ENCODE measurements around the gene RTL1.

RTL1 gene

GRCh38 chr14:100845341-100845740 is 58.2 kb downstream of the RTL1 start:
- no peaks in the 10 kb centered on the region; the same call in 1 of the 2 replicates for H3K27me3 ChIP-seq (ENCODE audit: low read depth, low read length)
- TF ChIP-seq CTCF (IDR thresholded peaks at IDR 0.05; ENCODE audit: low read depth, low read length) = no peak
- TF ChIP-seq EZH2phosphoT487 (IDR thresholded peaks at IDR 0.05; ENCODE audit: low read depth) = no peak
- H3K9ac ChIP-seq (ENCODE audit: low read length) = no peak overlapping the region
- no peaks in the 10 kb centered on the region for H3K9me3 ChIP-seq (ENCODE audit: insufficient read depth, low read length)
- no peaks in the 10 kb centered on the region for H3K79me2 ChIP-seq (ENCODE audit: low read length)
- no peak overlapping the region for H2AFZ ChIP-seq (ENCODE audit: low read depth, low read length)
- 0 out of 2 replicates have a peak, but pooled peaks cover 3% of the 10 kb centered on the region for H3K4me1 ChIP-seq (ENCODE audit: low read length)
- H4K20me1 ChIP-seq (ENCODE audit: insufficient read depth, low read length) = no peaks in the 10 kb centered on the region
- H3K4me2 ChIP-seq (ENCODE audit: low read length) = no peak overlapping the region
- H3K36me3 ChIP-seq (replicated peaks; ENCODE audit: low read depth, low read length) = no peaks in the 10 kb centered on the region
- no peak overlapping the region for H3K4me3 ChIP-seq (ENCODE audit: low read length)
- no peak overlapping the region for H3K27ac ChIP-seq (ENCODE audit: low read length)

DNA sequence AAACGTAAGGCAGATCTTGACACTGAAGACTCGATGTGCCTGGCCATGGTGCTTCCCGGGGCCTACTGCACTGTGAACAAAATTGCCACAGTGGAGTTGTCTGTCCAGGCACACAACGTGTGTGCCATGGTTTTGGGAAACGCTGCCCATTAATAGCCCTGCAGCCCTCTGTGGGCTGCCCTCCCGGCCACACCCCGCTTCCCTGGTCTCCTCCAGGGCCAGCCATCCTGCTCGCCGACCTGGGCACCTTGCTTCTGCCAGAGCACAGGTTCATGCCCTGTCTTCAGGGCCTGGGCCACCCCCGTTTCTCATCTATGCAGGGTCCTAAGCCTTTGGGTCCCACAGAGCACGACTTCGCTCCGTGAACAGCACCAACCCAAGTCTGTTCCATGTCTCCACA is 58.7 kb downstream of the RTL1 start:
- H3K9ac ChIP-seq (ENCODE audit: low read length) = no peak overlapping the region
- no peaks in the 10 kb centered on the region; the same call in 1 of the 2 replicates for H3K27me3 ChIP-seq (ENCODE audit: low read depth, low read length)
- no peaks in the 10 kb centered on the region for H3K79me2 ChIP-seq (ENCODE audit: low read length)
- H3K36me3 ChIP-seq (replicated peaks; ENCODE audit: low read depth, low read length) = no peaks in the 10 kb centered on the region
- H3K4me2 ChIP-seq (ENCODE audit: low read length) = no peak overlapping the region
- no peaks in the 10 kb centered on the region for H4K20me1 ChIP-seq (ENCODE audit: insufficient read depth, low read length)
- H3K9me3 ChIP-seq (ENCODE audit: insufficient read depth, low read length) = no peaks in the 10 kb centered on the region
- no peak for TF ChIP-seq EZH2phosphoT487 (IDR thresholded peaks at IDR 0.05; ENCODE audit: low read depth)
- no peak for TF ChIP-seq CTCF (IDR thresholded peaks at IDR 0.05; ENCODE audit: low read depth, low read length)
- H3K4me3 ChIP-seq (ENCODE audit: low read length) = no peak overlapping the region
- no peak overlapping the region for H3K27ac ChIP-seq (ENCODE audit: low read length)
- 0 out of 2 replicates have a peak, but pooled peaks cover 3% of the 10 kb centered on the region for H3K4me1 ChIP-seq (ENCODE audit: low read length)
- H2AFZ ChIP-seq (ENCODE audit: low read depth, low read length) = no peak overlapping the region

DNA sequence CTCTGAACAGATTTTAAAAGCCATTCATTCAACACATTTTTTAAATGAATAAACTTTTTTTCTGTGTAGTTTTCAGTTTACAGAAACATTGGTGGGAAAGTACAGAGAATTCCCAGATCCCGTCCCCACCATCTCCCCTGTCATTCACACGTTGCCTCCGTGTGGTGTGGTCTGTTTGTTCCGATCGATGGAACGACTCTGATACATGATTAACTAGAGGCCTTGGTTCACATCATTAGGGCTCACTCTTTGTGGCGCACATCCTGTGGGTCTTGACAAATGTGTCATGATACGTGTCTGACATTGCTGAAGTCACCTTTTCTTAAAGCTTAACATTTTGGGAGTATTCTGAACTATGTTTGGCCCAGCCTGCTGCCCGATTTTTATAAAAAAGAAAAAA is 59.1 kb downstream of the RTL1 start:
- no peak overlapping the region for H3K27ac ChIP-seq (ENCODE audit: low read length)
- H3K4me2 ChIP-seq (ENCODE audit: low read length) = no peak overlapping the region
- no peaks in the 10 kb centered on the region; the same call in 1 of the 2 replicates for H3K27me3 ChIP-seq (ENCODE audit: low read depth, low read length)
- no peaks in the 10 kb centered on the region for H3K79me2 ChIP-seq (ENCODE audit: low read length)
- 0 out of 2 replicates have a peak, but pooled peaks cover 3% of the 10 kb centered on the region for H3K4me1 ChIP-seq (ENCODE audit: low read length)
- no peak overlapping the region for H3K4me3 ChIP-seq (ENCODE audit: low read length)
- no peak for TF ChIP-seq CTCF (IDR thresholded peaks at IDR 0.05; ENCODE audit: low read depth, low read length)
- no peak for TF ChIP-seq EZH2phosphoT487 (IDR thresholded peaks at IDR 0.05; ENCODE audit: low read depth)
- H3K9ac ChIP-seq (ENCODE audit: low read length) = no peak overlapping the region
- H3K36me3 ChIP-seq (replicated peaks; ENCODE audit: low read depth, low read length) = no peaks in the 10 kb centered on the region
- H4K20me1 ChIP-seq (ENCODE audit: insufficient read depth, low read length) = no peaks in the 10 kb centered on the region
- H3K9me3 ChIP-seq (ENCODE audit: insufficient read depth, low read length) = no peaks in the 10 kb centered on the region
- H2AFZ ChIP-seq (ENCODE audit: low read depth, low read length) = no peak overlapping the region

GRCh38 chr14:100844082-100844408 is 59.5 kb downstream of the RTL1 start:
- H4K20me1 ChIP-seq (ENCODE audit: insufficient read depth, low read length) = no peaks in the 10 kb centered on the region
- no peak for TF ChIP-seq CTCF (IDR thresholded peaks at IDR 0.05; ENCODE audit: low read depth, low read length)
- no peak for TF ChIP-seq EZH2phosphoT487 (IDR thresholded peaks at IDR 0.05; ENCODE audit: low read depth)
- H3K4me3 ChIP-seq (ENCODE audit: low read length) = no peak overlapping the region
- no peaks in the 10 kb centered on the region for H3K36me3 ChIP-seq (replicated peaks; ENCODE audit: low read depth, low read length)
- H3K27me3 ChIP-seq (ENCODE audit: low read depth, low read length) = no peaks in the 10 kb centered on the region; the same call in 1 of the 2 replicates
- H3K9ac ChIP-seq (ENCODE audit: low read length) = no peak overlapping the region
- H3K79me2 ChIP-seq (ENCODE audit: low read length) = no peaks in the 10 kb centered on the region
- no peaks in the 10 kb centered on the region for H3K9me3 ChIP-seq (ENCODE audit: insufficient read depth, low read length)
- H3K4me1 ChIP-seq (ENCODE audit: low read length) = 0 out of 2 replicates have a peak, but pooled peaks cover 3% of the 10 kb centered on the region
- no peak overlapping the region for H3K27ac ChIP-seq (ENCODE audit: low read length)
- H3K4me2 ChIP-seq (ENCODE audit: low read length) = no peak overlapping the region
- H2AFZ ChIP-seq (ENCODE audit: low read depth, low read length) = no peak overlapping the region
